MCF 10A (cell line): Measurements from ENCODE around the gene CHURC1. TPM values are rescaled to one million over a fixed set of nuclear protein-coding genes. Genes with fewer than 3 reads are reported as not detected.

Experiments used
- BruUV-seq: library from RNA; stranded (reverse); fragments of 400-500 nt; replicated peaks from 2 replicates; lab custom pipeline; 2021; lab: Mats Ljungman, UMichigan
- CTCF ChIA-PET: fragments of 300-600 bp; sonication (Branson Sonifier 250); formaldehyde crosslinking; extraction: SDS; loops from one replicate; lab custom pipeline; 2021; ENCODE audit warnings: antibody characterized with exemption, inconsistent platforms; lab: Yijun Ruan, JAX
- POLR2A ChIA-PET: fragments of 300-600, 350-650 bp; sonication (Branson Sonifier 250); formaldehyde crosslinking; extraction: SDS; loops from one replicate; lab custom pipeline; 2020; ENCODE audit warnings: antibody characterized with exemption, inconsistent platforms; lab: Yijun Ruan, JAX
- DNase-seq: peaks from one replicate; pipeline ENCODE4 v3.0.0-alpha.2; 2018; ENCODE audit not compliant: unreplicated experiment
- H3K27ac Mint-ChIP-seq: one replicate; pipeline ENCODE4 v1.8.0; 2022; ENCODE audit warnings: mild to moderate bottlenecking, low read depth, mixed read lengths; ENCODE audit not compliant: unreplicated experiment
- H3K27me3 Mint-ChIP-seq: one replicate; pipeline ENCODE4 v1.8.0; 2022; ENCODE audit warnings: mixed read lengths; ENCODE audit not compliant: insufficient read depth, unreplicated experiment
- H3K36me3 Mint-ChIP-seq: one replicate; pipeline ENCODE4 v1.8.0; 2022; ENCODE audit warnings: mild to moderate bottlenecking, moderate library complexity, mixed read lengths; ENCODE audit not compliant: insufficient read depth, unreplicated experiment
- H3K4me1 Mint-ChIP-seq: one replicate; pipeline ENCODE4 v1.8.0; 2022; ENCODE audit warnings: mixed read lengths; ENCODE audit not compliant: insufficient read depth, unreplicated experiment
- H3K4me3 Mint-ChIP-seq: one replicate; pipeline ENCODE4 v1.8.0; 2022; ENCODE audit warnings: mild to moderate bottlenecking, moderate library complexity, mixed read lengths; ENCODE audit not compliant: unreplicated experiment
- H3K9me3 Mint-ChIP-seq: one replicate; pipeline ENCODE4 v1.8.0; 2022; ENCODE audit warnings: mixed read lengths; ENCODE audit not compliant: unreplicated experiment
- intact Hi-C: fragments of 100-400 bp; cut with micrococcal nuclease; formaldehyde crosslinking; loops from 2 replicates; pipeline ENCODE4 v1.14.1; 2022
- total RNA-seq: library from RNA; stranded (reverse); gene quantifications from 2 replicates; pipeline ENCODE4 v1.2.3, GENCODE V29; 2022
- TF ChIP-seq, protein P1 (sequence below): fragments of 200-600 bp; IDR thresholded peaks from one replicate; pipeline ENCODE4 v1.8.0; 2022; ENCODE audit warnings: antibody characterized with exemption, mild to moderate bottlenecking; ENCODE audit not compliant: unreplicated experiment

The CHURC1 gene
- total RNA-seq, 1 experiment from 2014 or later, result 72.5 TPM

DNA sequence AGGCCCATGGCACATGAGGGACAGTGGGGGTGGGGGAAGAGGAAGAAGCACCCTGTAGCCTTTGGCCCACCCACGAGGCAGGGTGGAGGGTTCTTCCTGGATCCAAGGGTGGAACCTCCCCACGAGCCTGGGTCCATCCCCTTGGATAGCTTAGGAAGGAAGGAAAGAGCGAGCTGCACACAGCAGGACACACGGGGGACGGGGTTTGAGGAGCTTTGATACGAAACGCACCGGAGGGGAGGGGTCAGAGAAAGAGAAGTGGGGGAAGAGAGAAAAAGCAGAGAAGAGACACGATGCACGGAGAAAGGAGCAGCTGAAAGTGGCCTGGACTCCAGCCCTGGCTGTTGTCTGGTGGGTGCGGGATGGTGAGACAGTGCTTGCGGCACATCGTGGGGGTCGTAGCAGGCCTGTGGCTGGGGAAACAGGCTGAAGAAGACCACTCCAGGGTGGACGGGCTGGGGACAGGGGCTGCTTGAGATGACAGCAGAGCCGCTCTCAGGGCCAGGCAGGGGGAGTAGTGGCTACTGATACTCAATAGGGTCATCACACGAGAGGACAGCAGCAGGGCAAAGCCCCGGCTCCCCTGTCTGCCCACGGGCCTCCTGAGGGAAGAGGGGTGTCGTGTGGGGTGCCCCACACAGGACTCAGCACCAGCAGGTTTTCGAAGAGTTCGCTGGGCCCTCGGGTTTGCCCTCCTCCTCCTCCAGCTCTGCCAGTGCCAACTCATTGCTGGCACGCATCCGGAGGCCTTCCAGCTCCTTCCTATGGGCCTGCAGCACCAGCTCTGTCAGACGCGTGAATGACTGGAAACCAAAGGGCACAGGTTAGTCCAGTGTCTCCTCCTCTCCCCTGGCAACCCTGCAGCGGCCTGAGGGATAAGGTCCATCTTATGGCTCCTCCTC lies 33.7 kb downstream of the CHURC1 start:
- Mint-ChIP-seq H3K4me1 (no peaks in the 10 kb centered on the region), H3K27ac (no peak overlapping the region), H3K9me3 (no peaks in the 10 kb centered on the region), H3K4me3 (no peak overlapping the region), H3K36me3 (peaks cover 22% of the 10 kb centered on the region), H3K27me3 (no peaks in the 10 kb centered on the region)
- POLR2A ChIA-PET, result interaction anchor here (1.0 kb wide), 1 partner anchor 18 kb away, joined by 3 read pairs; no protein-coding TSS in a partner anchor
- TF ChIP-seq, protein P1, sequence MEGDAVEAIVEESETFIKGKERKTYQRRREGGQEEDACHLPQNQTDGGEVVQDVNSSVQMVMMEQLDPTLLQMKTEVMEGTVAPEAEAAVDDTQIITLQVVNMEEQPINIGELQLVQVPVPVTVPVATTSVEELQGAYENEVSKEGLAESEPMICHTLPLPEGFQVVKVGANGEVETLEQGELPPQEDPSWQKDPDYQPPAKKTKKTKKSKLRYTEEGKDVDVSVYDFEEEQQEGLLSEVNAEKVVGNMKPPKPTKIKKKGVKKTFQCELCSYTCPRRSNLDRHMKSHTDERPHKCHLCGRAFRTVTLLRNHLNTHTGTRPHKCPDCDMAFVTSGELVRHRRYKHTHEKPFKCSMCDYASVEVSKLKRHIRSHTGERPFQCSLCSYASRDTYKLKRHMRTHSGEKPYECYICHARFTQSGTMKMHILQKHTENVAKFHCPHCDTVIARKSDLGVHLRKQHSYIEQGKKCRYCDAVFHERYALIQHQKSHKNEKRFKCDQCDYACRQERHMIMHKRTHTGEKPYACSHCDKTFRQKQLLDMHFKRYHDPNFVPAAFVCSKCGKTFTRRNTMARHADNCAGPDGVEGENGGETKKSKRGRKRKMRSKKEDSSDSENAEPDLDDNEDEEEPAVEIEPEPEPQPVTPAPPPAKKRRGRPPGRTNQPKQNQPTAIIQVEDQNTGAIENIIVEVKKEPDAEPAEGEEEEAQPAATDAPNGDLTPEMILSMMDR, result no peak
- no peak for DNase-seq
- intact Hi-C loops, result no loop called here
- CTCF ChIA-PET, result no interaction called here
- BruUV-seq, result no TSS peak

DNA sequence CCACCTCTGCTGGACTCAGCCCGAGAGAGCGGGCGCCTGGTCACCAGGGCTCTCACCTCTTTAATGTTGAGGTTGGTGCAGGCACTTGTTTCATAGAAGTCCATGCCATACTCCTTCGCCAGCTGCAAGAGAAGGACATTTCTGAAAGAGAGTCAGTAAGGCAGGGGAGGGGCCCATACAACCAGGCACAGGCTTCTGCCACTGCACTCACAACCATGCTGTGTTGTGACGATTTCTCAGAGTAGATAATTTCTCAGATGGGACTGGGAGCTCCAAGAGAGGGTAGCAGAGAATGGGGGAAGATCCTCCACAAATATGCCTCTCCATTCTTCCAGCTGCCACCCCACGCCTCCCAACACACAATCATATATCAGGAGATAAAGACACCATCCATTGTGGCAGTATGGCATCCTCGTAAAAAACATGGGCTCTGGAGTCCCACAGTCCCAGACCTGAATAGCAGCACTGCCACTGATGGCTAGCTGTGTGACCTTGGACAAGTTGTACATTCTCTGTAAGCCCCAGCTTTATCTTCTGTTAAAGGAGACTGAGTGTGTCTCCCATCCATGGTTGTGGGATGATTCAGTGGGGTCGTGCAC lies 34.5 kb downstream of the CHURC1 start:
- TF ChIP-seq, protein P1, result no peak
- CTCF ChIA-PET, result interaction anchor here (0.6 kb wide), 1 partner anchor 23 kb away, joined by 3 read pairs; no protein-coding TSS in a partner anchor
- Mint-ChIP-seq H3K27me3 (no peaks in the 10 kb centered on the region), H3K9me3 (no peaks in the 10 kb centered on the region), H3K4me3 (no peak overlapping the region), H3K36me3 (peaks cover 14% of the 10 kb centered on the region), H3K27ac (no peak overlapping the region), H3K4me1 (no peaks in the 10 kb centered on the region)
- POLR2A ChIA-PET, result interaction anchor here (1.0 kb wide), 1 partner anchor 17 kb away, joined by 3 read pairs; no protein-coding TSS in a partner anchor
- BruUV-seq, result no TSS peak
- intact Hi-C loops, result no loop called here
- DNase-seq, result no peak

DNA sequence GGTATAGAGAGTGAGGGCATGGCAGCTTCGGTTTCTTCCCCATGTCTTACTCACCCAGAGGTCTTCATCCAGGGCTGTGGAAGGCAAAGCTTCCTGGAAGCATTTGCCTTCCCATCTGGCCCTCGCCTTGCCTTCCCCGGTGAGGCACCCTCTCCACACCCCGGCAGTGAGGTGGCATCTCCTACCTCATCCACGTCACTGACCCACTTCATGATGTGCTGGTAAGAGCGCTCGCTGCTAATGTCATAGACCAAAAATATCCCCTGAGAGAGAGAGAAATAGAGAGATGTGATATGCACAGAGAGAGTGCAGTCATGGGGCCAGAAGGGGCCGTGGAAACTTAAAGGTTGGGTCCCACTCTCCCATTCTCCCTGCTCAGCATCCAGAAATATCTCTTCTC lies 36.6 kb downstream of the CHURC1 start:
- POLR2A ChIA-PET, result no interaction called here
- intact Hi-C loops, result no loop called here
- Mint-ChIP-seq H3K4me3 (no peak overlapping the region), H3K9me3 (no peaks in the 10 kb centered on the region), H3K36me3 (peaks cover 5% of the 10 kb centered on the region), H3K27me3 (no peaks in the 10 kb centered on the region), H3K4me1 (no peaks in the 10 kb centered on the region), H3K27ac (no peak overlapping the region)
- CTCF ChIA-PET, result no interaction called here
- TF ChIP-seq, protein P1, result no peak
- DNase-seq, result no peak
- BruUV-seq, result no TSS peak

DNA sequence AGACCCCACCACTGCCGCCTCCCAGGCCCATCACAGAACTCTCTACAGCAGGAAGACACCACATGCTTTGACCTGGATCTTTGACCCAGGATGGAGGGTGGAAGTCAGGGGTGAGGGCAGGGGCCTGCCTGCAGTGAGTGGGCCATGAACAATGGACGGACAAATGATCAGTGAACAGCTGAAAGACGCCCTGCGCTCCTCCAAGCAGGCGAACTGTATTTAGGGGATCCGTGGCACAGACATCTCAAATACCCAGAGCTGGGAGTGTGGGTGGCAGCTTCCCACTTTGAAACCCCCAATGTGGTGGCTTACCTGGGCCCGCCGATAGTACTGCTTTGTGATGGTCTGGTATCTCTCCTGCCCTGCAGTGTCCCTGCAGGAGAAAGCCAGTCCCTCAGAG lies 37.0 kb downstream of the CHURC1 start:
- no peak for DNase-seq
- POLR2A ChIA-PET, result no interaction called here
- BruUV-seq, result no TSS peak
- TF ChIP-seq, protein P1, result no peak
- H3K27me3 Mint-ChIP-seq, result no peaks in the 10 kb centered on the region
- CTCF ChIA-PET, result no interaction called here
- no peaks in the 10 kb centered on the region for H3K9me3 Mint-ChIP-seq
- no peak overlapping the region for H3K27ac Mint-ChIP-seq
- intact Hi-C loops, result no loop called here
- peaks cover 5% of the 10 kb centered on the region for H3K36me3 Mint-ChIP-seq
- no peaks in the 10 kb centered on the region for H3K4me1 Mint-ChIP-seq
- H3K4me3 Mint-ChIP-seq, result no peak overlapping the region
